Left cardiac atrium (tissue), 4 donors: Measurements from ENCODE around the gene SKAP2. TPM values are rescaled to one million over a fixed set of nuclear protein-coding genes. Genes with fewer than 3 reads are reported as not detected.
A peak's percentile ranks its signal among the peaks of the same experiment; 100 is the strongest.

ENCODE experiments used
- ATAC-seq, 2 donors: fragments of 200-7000 bp; cut with Tn5 transposase; one replicate each; pipeline ENCODE4 v1.9.1; 2020; ENCODE audit warnings: mild to moderate bottlenecking in 2 of 2, moderate library complexity in 2 of 2
- DNase-seq: peaks from one replicate; pipeline ENCODE4 v3.0.0-alpha.2; 2020
- intact Hi-C, 2 donors: fragments of 100-400 bp; cut with DNase I; formaldehyde crosslinking; loops; one replicate each; pipeline versions ENCODE4 v1.14.1 to v1.15.1; 2022 to 2023
- long read RNA-seq: library from polyadenylated mRNA; unstranded; transcript quantifications from one replicate; pipeline ENCODE4 v2.0.0, GENCODE V29; 2021
- total RNA-seq, 2 donors: library from RNA; stranded (reverse); fragmentation: NEBNext Ultra II Directional; extraction: Animal tissue kit (Norgen Biotek cat#: 25700); gene quantifications; one replicate each; pipeline ENCODE4 v1.2.1, GENCODE V29; 2021
- donor health status: DM: no; HTN: yes; CAD: no.
- donor health status: DM: no; HTN: yes; CAD: no; lungs with severe emphysema.
- donor health status: DM: yes; HTN: yes; CAD: no.
- donor health status: Dilated cardiomyopathy.

SKAP2 gene
- total RNA-seq: 10 to 100 TPM in 1 of 2 donors, 1 to 10 TPM in 1; 9.2 to 21.4 TPM
- long read RNA-seq, partial matches to known transcripts: 2 of 7 reads
- long read RNA-seq, other reads (novel, unspliced or antisense): 1 of 7 reads

DNA sequence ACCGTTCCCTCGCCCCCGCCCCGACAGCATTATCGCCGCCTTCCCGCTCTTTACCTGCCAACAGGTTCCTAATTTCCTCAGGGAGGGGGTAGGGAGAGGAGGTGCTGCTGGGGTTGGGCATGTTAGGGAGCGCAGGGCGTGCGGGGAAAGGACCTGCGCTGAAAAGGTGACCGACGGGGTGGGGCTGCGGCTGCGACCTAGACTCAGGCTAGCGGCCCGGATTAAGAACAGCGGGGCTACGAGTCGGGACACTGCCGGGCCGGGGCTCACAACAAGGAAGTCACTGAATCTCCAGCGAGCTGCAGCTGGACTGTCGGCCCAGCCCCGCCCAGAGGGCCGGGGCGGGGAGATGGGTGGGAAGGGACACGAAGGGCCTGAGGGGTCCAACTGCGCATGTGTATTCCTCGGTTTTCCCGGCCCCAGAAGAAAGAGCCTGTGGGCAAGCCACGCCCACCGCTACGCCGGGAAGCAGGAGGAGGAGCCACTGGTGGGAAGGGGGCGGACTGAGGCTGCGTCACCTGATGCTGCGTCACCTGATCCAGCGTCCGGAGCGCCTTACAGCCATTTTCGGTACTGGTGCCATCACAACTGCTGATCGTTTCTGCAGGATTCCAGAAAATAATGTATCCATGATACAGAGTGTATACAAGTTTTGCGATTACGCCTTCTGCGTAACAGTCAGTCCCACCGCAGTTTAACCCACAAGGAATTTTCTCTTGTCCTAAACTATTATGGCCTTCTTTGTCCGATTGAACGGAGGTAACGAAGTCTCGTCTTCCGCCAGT is at the start of gene SKAP2:
TSS of gene SKAP2 (minus strand) at position 282 of the 785 bp plus-strand sequence. CDS start at position 121, 161 bp downstream.
- intact Hi-C loops: no loop called here
- ATAC-seq (peak; percentile 99 to 100), DNase-seq (peak; percentile 98)

- intact Hi-C loops: no loop called here
- ATAC-seq (no peak), DNase-seq (no peak)
These were observed 48.6 kb upstream of the SKAP2 start for GRCh38 chr7:26912933-26913536.

- ATAC-seq (no peak), DNase-seq (no peak)
- intact Hi-C loops: no loop called here
These were observed 47.9 kb upstream of the SKAP2 start for GRCh38 chr7:26912338-26912737.

GRCh38 chr7:26910221-26910620 is 45.8 kb upstream of the SKAP2 start:
- no peak for ATAC-seq
- DNase-seq: no peak
- intact Hi-C loops: no loop called here

- intact Hi-C loops: no loop called here
- no peak for ATAC-seq
- no peak for DNase-seq
These were observed 35.9 kb upstream of the SKAP2 start for GRCh38 chr7:26900251-26900650.

DNA sequence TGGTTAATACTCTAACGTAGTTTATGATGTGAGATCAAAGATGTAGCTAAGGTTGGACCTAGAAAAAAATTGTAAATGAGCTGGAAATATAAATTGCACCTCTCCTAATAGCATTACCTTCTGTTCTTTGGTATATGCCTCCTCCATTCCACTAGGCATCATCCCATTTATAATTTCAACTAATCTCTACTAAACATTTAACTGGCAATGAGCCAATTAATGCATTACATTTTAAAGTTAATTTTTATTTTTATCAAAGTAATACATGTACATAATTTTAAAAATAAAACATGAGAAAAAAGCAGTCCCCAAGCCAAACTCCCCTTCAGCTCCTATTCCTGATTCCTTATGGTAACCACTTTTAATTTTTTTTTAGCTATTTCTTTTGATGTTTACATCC is 35.1 kb upstream of the SKAP2 start:
- DNase-seq: no peak
- intact Hi-C loops: no loop called here

DNA sequence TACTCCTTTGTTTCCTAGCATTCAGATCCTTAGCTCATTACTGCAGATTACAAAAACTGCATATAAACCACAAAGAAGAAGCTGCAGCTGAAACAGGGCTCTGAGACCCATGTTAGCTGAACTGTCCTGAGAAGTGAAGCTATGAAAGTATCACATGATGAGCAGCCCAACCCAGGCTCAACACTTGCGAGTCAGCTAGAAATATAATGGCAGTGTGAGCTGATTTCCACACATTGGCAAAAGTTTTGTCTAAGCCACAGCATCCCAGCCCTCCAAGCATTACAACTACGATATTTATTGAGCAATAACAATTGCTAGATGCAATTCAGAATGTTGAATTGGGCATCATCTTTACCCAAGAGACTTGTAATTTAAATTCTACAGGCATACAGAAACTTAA is 34.5 kb upstream of the SKAP2 start:
- no peak for DNase-seq
- intact Hi-C loops: no loop called here
- no peak for ATAC-seq

More for the DNA sequence above, 35.1 kb upstream of the SKAP2 start:
- no peak for ATAC-seq

DNA sequence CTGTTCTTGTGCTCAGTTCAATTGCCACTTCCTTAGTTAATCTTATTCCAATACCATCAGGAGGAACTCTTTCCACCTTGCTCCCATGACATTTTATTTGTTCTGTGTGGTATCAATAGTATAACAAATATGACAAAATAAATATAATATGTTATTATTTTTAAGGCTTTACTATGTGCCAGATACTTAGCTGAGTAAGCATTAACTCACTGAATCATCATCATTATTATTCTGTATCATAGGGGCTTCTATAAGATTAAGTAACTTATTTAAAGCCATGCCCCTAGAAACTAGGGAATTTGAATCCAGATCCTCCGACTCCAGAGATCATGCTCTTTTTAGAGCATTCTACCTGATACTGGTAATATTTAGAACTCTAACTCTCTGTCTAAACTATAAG is 33.5 kb upstream of the SKAP2 start:
- intact Hi-C loops: no loop called here
- DNase-seq (no peak), ATAC-seq (no peak)

GRCh38 chr7:26891400-26892350 is 27.3 kb upstream of the SKAP2 start:
- ATAC-seq: no peak
- no peak for DNase-seq
- intact Hi-C loops: no loop called here

DNA sequence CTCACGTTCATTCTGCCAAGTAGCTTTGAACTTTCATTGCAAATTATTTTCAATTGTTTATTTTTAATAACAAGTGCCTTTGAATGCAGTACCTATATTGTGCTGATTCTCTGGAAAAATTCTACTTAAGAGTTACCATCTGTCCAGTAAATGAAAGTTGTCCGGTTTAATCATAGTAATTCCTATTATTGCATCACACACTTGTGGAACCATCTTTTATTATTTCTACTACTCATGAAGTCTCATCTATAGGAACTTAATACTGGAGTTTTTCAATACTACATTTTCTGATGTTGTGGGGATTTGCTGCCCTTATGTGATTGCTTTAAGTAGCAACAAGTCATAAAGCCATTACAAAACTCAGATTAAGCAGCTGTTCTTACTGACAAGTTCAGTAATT is 16.5 kb upstream of the SKAP2 start:
- ATAC-seq: no peak
- intact Hi-C loops: no loop called here
- DNase-seq: no peak

GRCh38 chr7:26879671-26880070 is 15.3 kb upstream of the SKAP2 start:
- ATAC-seq (no peak), DNase-seq (no peak)
- intact Hi-C loops: no loop called here

GRCh38 chr7:26868841-26869495 is 4.6 kb upstream of the SKAP2 start:
- ATAC-seq: no peak
- no peak for DNase-seq
- intact Hi-C loops: no loop called here

DNA sequence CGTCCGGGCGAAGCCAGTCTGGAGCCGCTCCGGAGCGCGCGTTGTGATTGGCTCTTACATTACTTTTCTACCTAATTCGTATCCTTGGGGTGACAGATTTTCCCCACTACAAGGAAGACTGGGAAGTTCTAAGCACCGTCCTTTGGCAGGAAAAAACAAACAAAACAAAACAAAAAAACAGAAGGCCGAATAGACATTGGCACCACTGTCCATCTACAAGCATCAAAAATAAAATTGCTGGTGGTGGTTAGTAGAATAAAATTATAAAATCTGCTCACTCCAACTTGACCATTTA is 651 bp upstream of the SKAP2 start:
- DNase-seq (peak; percentile 73), ATAC-seq (peak; percentile 45 to 62)
- intact Hi-C loops: no loop called here

GRCh38 chr7:26863518-26864308 is 677 bp downstream of the SKAP2 start:
- intact Hi-C loops: no loop called here
- ATAC-seq (peak; percentile 3 to 10), DNase-seq (no peak)

GRCh38 chr7:26862834-26863233 is 1.6 kb downstream of the SKAP2 start:
- DNase-seq (no peak), ATAC-seq (no peak)
- intact Hi-C loops: no loop called here

GRCh38 chr7:26861050-26861449 is 3.3 kb downstream of the SKAP2 start:
- intact Hi-C loops: no loop called here
- DNase-seq: no peak
- no peak for ATAC-seq

- no peak for DNase-seq
- intact Hi-C loops: no loop called here
These were observed 4.0 kb downstream of the SKAP2 start for GRCh38 chr7:26860361-26860760.

DNA sequence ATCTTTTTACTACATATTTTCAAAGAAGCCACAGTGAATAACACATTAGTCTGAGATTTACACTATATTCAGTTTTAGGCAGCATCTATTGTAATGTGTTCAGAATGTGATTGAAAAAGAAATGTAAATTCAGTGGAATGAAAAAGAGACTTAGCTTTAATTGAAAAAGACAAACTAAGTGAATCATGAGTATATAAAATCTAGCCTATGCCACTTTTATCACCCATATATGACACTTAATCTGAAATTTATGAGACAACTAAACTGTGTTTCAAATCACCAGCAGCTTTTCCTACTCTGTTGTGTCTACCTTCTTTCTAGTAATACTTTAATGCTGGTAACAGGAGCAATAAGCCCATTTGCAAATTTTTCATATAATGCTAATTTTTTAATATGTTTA is 4.7 kb downstream of the SKAP2 start:
- intact Hi-C loops: no loop called here
- ATAC-seq (no peak), DNase-seq (no peak)

More at GRCh38 chr7:26860361-26860760, 4.0 kb downstream of the SKAP2 start:
- no peak for ATAC-seq

GRCh38 chr7:26858735-26859134 is 5.7 kb downstream of the SKAP2 start:
- no peak for ATAC-seq
- no peak for DNase-seq
- intact Hi-C loops: no loop called here
